ENCODE results near the gene ANXA5. TPM values are rescaled to one million over a fixed set of nuclear protein-coding genes. Genes with fewer than 3 reads are reported as not detected.

ANXA5 gene
- total and polyA plus RNA-seq, 9 of the 15 experiments (the other 6 are each of a cell fraction or from before 2014, with no cell fraction given) = 49.9 to 131 (median 84.5) TPM

GRCh38 chr4:121696581-121697461 lies at the start of gene ANXA5 (continued):
- TF ChIP-seq PHF8 (IDR thresholded peaks at IDR 0.05; ENCODE audit: borderline replicate concordance, low read length) = peak; percentile 82; the same call in 1 of the 2 replicates
- peak; percentile 95 for TF ChIP-seq TAF1 (IDR thresholded peaks at IDR 0.05; ENCODE audit: control insufficient read depth, extremely low read depth, insufficient read depth, low read length, severe bottlenecking)
- no peak for TF ChIP-seq HNRNPL (IDR thresholded peaks at IDR 0.05; ENCODE audit: low read depth, low read length)
- TF ChIP-seq AFF4 (CRISPR knock-in tag; IDR thresholded peaks at IDR 0.05) = peak; percentile 40; the same call in 1 of the 2 replicates
- TF ChIP-seq HMG20A (CRISPR knock-in tag; conservative IDR thresholded peaks at IDR 0.05) = no peak
- no peak for TF ChIP-seq ZBTB9 (CRISPR knock-in tag; IDR thresholded peaks at IDR 0.05)
- no peak for TF ChIP-seq MEF2A (IDR thresholded peaks at IDR 0.05; ENCODE audit: control insufficient read depth, low read depth, low read length)
- peak; percentile 25; the same call in 1 of the 2 replicates for TF ChIP-seq ATF7 (IDR thresholded peaks at IDR 0.05)
- TF ChIP-seq UBTF (IDR thresholded peaks at IDR 0.05; ENCODE audit: borderline replicate concordance in 1 of 2, low read depth in 2 of 2, low read length in 2 of 2) = peak; percentile 80 to 96; a peak in 2 of 4 replicates
- TF ChIP-seq CREB1 (IDR thresholded peaks at IDR 0.05) = 0 out of 2 replicates have a peak, but pooled peaks have one; percentile 3
- no peak for TF ChIP-seq CREB1 (CRISPR knock-in tag; IDR thresholded peaks at IDR 0.05)
- peak; percentile 88 to 90 for TF ChIP-seq NRF1 (conservative IDR thresholded peaks at IDR 0.05 in 1 of 2, IDR thresholded peaks at IDR 0.05 in 1 of 2)
- no peak for TF ChIP-seq JUND (IDR thresholded peaks at IDR 0.05; ENCODE audit: borderline replicate concordance, low read depth, low read length)
- TF ChIP-seq JUND (tag; IDR thresholded peaks at IDR 0.05; ENCODE audit: borderline replicate concordance, low read depth, low read length) = peak; percentile 8; the same call in 1 of the 3 replicates
- no peak for TF ChIP-seq ZNF77 (CRISPR knock-in tag; IDR thresholded peaks at IDR 0.05)
- no peak for TF ChIP-seq ARID2 (IDR thresholded peaks at IDR 0.05)
- no peak for TF ChIP-seq HEY1 (CRISPR knock-in tag; IDR thresholded peaks at IDR 0.05; ENCODE audit: borderline replicate concordance)
- no peak for TF ChIP-seq ZSCAN32 (CRISPR knock-in tag; IDR thresholded peaks at IDR 0.05)
